GM19397 (cell line): ENCODE data around the gene SDK1.

Experiments used
- ATAC-seq: cut with Tn5 transposase; IDR thresholded peaks from one replicate; pipeline ENCODE4 v1.9.1; 2021; ENCODE audit warnings: mild to moderate bottlenecking, moderate library complexity; ENCODE audit not compliant: unreplicated experiment

Gene SDK1

DNA sequence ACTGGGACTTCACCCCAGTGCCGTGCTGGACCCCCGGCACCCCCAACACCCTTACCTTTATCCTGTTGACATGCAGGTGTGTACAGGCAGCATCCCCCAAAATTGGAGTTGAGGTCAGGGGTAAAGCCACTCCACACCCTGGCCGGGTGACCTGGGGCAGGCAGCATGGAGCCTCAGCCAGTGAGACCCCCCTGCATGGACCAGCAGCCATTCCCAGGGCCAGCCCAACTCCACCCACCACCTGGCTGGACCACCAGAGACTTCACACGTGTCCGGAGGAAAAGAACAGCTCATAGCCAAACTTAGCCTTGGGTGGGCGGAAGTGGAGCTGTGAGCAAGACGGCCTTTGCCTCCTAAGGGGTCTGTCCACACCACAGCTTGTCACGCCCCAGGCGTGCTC, 968.0 kb downstream of the SDK1 start:
- ATAC-seq = no peak

DNA sequence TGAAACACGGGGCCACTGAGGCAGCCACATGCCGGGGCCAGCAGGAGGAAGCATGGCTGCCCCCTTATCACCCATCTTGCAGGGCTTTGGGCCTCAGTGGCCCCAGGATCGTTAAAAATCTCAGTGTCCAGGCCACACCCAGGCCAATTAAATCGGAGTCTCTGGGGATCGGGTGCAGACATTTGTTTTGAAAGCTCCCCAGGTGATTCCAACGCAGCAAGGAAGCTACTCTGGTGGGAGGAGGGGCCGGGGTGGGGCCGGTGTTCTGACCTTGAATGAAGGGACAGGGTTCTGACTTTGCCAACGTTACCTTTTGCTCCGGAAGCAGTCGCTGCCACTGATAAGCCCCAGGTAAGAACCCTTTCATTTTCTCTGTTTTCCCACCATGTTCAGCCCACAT, 968.7 kb downstream of the SDK1 start:
- ATAC-seq = no peak

DNA sequence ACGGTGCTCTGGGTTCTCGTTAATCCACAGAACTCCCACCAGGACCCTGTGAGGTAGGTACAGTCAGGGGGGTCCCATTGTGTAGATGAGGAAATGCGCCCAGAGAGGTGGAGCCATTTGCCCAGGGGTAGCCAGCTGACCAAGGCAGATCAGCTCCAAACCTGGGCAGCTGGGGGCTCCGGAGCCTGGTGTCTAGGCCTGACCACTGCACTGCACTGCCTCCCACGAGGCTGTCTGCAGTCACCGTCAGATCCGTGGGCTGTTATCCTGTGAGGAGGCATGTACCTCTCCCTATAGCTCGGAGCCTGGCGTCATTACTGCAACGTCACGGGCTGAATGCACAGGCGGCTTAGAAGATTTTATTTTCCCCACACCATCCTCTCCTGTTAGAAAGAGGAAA, 969.2 kb downstream of the SDK1 start:
- no peak for ATAC-seq

DNA sequence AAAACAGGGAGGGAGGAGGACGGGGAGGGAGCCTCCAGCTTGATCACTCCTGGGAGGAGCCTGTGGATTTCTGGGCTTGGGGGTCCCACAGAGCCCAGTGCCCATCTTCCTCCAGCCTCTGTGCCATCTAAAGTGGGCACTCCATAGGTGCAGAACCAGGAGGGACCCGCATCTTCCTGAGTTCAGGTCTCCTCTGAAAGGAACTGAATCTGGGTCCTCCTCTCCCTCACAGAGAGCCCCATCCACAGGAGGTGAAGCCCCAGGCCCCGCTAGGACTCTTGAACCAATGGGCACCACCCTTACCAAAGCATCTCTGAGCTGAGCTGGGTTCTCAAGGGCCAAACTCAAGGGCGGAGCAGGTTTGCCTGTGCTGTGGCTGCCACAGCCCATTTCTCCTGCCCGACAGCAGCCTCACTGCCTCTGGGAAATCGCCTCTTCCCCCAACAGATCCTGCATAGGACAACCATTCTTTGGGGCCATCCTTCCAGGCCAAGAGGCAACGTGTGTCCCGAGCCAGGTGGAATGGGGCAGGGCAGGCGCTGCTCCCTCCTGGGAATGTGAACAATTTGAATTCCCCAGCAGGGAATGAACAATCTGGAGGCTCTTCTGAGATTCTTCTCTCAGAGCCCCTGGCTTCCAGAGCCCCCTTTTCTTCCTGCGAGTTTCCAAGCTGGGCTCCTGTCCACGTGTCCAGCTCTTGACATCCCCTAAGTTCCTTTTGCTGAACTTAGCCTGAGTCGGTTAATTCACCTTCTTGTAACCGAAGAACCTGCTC, 970.1 kb downstream of the SDK1 start:
- ATAC-seq = no peak

DNA sequence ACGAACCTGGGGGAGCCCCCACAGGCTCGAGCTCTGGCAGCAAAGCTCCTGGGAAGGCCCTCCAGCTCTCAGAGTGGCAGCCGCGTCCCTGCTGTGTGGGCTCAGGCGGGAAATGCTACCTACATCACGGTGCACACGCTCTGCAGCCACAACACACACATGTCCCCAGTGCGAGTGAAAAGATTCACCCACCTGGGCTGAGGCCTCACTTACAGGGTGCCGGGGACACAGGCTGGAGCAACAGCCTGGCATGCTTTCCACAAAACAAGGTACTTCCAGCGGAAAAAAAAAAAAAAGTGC, 970.6 kb downstream of the SDK1 start:
- no peak for ATAC-seq

DNA sequence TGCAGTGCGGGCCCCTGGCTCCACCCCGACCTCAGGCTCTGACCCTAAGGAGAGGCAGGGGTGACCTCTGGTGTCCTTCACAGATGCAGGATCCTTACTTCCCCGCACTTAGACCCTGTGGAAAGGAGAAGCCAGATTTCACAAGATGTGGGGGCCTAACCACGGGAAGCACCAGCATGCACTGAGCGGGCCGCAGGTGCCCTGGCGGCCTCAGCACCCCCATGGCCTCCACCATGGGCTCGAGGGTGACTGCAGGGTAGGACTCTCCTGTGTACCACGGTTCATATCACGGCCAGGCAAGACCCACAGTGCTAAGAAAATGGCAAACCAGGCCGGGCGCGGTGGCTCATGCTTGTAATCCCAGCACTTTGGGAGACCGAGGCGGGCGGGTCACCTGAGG, 971.1 kb downstream of the SDK1 start:
- no peak for ATAC-seq

DNA sequence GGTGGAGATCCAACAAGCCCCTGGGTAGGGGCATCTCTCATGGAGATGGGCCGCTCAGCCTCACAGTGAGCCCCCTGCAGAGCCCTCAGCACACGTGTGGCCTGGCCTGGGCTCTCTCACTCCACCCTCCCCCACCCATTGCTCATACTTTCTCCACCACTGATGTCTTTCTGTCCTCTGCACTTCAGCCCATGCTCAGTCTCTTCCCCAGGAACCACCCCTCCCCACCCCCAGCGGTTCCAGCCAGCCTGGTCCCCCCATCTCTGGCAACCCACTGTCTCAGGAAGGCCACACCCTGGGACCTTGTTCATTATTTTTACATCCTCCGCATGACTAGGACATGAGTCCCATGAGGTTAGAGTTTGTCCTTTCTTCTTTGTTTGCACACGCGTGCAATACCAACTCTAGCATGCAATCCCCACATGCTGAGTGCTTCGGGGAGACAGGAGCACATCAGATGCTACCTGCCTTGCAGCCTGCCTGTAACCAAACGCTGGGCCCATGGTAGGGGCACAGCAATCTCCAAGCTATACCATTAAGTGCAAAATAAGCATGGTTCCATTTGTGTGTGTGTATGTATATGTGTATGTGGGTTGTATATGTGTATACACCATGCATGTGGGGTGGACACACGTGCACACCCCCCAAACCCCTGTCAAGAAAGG, 972.6 kb downstream of the SDK1 start:
- ATAC-seq = no peak

DNA sequence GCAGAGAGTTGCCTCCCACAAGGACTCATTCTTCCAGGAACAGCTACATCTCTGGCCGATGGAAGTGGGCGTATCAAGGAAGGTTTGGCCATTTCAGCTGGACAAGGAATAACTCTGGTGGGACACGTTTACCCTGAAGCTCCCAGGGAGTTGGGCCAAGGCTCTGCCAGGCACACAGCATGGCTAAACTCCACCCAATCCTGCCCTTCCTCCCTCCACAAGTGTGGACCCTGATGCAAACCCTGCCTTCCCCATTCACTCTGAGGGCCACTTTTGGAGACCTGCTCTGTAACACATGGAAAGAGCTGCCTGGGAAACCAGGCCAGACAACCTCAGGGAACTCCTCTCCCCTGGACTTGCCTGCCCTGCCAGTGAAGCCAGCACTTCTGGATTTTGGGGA, 973.2 kb downstream of the SDK1 start:
- ATAC-seq = no peak

DNA sequence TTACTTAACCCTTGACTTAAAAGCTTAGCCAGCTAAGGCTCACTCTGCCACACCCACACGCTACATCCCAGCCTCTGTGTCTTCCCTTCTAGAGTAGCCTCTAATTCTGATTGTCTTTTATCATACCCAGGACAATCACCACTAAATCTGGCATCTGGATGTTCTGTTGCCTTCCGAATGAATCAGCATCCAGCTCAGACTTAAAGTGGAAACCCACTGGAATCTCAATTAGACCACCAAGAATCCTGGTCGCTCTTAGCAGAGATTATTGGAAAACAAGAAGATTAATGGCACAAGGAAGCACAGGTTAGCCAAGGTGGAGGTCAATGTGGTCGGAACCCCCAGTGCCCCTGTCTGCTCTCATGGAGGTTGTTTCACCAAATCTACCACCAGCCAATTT, 976.9 kb downstream of the SDK1 start:
- ATAC-seq = no peak

DNA sequence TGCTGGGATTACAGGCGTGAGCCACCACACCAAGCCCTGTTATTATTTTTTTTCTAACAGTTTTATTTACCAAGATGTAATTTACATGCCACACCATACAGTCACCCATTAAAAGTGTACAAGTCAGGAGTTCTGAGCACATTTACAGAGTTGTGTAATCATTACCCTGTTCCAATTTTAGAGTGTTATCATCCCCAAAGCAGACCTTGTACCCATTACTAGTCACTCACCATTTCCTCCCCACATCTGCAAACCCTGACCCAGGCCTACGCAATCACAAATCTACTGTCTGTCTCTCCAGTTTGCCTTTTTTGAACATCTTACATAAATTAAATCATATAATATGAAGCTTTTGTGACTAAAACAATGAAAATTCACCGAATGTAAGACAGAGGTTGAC, 978.2 kb downstream of the SDK1 start:
- no peak for ATAC-seq

DNA sequence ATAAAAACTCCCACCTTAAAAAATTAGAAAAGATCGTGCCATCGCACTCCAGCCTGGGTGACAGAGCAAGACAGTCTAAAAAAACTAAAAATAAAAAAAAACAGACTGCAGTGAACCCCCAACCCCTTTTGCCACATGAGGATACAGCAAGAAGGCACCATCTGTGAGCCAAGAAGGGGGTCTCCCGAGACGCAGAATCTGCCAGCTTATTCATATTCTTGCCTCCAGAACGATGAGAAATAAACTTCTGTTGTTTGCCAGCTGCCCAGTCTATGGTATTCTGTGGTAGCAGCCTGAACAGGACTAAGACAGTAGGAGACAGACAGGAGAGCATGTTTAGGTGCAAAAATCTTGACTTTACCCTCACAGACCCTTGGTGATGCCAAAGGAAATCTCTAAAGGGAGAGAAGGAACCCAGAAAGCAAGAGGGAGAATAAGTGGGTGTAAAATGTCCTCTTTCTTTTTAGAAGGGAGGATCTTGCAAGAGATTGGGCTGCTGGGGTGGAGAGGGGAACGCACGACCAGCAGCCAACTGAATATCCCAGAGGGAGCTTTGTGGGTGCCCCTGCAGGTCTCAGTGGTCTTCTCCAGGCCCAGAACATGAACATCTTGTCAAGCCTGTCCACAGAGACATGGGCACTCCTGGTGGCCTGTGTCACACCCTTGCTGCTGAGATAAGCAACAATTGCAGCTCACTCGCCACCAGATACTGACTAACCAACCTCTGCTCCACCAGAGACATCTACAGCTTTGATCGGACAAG, 980.4 kb downstream of the SDK1 start:
- ATAC-seq = no peak

DNA sequence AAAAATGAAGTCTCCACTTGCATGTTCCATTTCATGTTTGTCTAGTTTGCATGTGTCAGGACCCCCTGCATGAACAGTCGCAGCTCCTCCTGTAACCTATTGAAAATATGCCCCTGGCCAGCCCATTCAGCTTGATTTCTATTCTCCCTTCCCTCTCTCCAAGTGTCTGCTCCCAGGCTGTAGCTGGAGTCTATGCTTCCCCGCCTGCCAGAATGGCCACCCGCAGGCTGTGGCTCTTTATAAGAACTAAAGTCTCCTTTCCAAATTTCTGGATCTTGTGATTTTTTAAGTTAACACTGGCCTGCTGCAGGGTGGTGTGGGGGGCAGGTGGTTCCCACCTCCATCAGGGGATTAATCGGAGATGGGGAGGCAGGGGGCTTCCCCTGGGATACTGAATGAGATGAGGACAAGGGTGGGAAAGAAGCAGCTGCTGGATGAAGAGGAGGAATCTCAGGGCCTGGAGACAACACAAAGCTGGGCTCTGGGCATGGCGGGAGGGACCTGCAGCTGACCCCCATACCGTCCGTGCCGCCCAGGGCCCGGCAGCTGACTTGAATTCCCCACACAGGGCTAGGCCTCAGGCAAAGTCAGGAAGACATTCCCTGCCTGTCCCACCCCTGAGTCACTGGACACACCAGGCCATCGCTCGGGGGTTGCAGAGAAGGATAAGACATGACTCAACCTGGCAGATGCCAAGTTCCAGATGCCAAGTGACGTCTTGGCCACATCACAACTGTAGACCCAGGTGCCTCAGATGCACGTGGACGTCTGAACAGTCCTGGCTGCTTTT, 981.6 kb downstream of the SDK1 start:
- ATAC-seq = no peak

DNA sequence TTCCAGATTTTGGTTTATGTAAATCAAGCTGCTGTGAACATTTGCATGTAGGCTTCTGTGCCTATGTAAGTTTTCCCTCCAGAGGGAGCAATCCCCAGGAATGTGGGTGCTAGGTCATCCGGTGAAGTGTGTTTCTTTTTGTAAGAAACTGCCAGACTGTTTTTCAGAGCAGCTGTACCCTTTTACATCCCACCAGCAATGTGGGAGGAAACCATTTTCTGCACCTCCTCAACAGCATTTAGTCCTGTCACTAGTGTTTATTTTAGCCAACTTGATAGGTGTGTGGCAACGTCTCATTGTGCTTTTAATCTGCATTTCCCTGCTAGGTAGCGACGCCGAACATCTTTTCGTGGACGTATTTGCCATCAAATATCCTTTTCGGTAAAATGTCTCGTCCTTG, 985.3 kb downstream of the SDK1 start:
- ATAC-seq = no peak

DNA sequence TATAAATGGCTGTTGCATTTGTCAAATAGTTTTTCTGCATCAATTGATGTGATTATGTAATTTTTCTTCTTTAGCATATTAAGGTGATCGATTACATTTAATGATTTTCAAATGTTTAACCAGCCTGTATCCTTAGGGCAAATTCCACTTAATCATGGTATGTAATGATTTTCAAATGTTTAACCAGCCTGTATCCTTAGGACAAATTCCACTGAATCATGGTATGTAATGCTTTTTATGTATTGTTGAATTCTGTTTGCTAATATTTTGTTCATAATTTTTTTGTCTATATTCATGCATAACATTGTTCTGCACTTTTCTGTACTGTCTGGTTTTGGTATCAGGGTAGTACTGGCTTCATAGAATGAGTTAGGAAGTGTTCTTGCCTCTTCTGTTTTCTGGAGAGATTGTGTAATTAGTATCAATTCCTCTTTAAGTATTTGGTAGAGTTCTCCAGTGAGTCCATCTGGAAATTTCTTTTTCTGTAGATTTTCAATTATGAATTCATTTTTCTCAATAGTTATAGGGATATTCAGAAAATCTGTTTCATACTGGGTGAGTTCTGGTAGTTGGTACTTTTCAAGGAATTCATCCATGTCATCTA, 987.8 kb downstream of the SDK1 start:
- no peak for ATAC-seq

DNA sequence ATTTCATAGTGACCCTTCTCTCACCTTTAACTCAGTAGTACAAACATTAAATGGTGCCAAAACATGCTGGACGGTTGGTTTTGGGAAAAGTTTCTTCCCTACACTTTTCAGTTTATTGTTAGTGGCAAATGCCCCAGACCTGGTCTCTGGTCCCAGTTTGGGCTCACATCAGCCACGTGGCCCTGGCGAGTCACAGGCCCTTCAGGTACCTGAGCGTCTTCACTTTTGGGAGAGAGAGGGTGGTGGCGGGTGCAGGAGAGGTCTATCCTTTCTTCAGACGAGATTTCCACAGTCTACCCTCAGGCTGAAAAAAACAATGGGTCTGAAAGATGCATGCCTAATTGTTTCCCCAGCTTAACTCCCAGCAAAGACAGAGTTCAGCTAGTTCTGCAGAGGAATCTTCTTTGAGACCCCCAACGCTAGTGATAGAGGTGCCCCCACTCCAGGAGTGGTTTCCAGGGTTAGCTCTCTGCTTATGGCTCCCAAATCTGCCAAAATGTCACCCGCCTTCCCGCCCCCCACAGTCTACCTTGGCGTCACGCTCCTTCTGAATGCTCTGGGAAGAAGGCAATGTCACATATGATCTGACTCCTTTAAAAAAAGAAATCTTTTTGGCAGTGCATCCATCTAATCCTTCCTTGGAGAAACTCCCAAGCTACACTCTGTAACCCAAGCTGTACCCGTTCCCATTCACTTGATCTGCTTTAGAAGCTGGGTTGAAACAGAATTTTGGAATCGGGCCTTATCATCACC, 996.3 kb downstream of the SDK1 start:
- ATAC-seq = no peak

DNA sequence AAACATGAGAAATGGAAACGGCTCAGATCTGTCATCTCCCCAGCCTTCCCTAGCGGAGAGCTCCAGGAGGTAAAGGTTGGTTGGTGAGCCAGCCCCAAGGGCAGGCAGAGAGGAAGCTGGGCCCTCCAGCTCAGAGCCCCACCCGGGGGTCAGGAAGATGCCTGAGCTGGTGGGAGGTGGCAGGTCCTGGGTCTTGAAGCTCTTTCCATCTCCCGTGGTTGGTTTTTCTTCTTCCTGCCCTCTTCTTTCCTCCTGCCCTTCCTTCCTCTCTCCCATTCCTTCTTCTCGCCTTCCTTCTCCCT, 996.8 kb downstream of the SDK1 start:
- ATAC-seq = no peak

DNA sequence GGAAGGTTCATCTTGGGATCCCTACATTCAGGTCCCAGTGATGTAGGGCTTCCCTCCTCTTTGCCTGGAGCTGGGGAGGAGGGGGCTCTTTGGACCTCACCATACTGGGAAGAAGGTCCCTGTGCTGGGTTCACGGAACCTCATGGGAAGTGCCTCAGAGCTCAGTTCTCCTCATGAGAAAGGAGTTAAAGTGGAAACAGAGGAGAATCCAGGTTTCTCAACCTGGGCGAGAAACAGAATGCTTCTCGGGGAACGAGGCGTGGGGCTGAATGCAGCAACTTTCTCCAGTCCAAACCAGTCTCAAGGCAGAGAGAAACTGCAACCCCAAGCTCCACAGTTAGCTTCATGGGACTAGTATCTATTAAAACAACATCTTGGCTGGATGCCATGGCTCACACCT, 998.4 kb downstream of the SDK1 start:
- ATAC-seq = no peak

DNA sequence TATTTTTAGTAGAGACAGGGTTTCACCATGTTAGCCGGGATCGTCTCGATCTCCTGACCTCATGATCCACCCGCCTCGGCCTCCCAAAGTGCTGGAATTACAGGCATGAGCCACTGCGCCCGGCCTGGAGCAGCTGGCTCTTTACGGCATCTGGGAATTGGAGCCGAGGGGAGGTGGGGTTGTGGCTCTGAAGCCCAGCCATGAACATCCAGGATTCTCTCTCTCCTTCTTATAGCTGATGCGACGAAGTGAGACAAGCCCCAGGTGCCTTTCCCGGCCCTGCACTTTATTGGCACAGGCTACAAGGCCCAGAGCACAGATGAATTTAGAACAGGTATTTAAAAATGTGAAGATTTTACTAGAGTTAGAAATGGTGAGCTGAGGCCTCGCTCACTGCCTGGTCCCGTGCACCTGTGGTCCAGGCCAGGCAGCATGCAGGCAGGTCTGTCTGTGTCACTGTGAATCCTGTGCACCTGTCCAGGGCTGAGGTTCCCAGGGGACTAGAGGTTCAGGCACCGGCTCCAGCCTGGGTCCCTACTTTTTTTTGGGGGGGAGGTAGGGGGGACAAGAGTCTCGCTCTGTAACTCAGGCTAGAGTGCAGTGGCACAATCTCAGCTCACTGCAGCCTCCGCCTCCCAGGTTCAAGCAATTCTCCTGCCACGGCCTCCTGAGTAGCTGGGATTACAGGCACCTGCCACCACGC, 1001.3 kb downstream of the SDK1 start:
- no peak for ATAC-seq

DNA sequence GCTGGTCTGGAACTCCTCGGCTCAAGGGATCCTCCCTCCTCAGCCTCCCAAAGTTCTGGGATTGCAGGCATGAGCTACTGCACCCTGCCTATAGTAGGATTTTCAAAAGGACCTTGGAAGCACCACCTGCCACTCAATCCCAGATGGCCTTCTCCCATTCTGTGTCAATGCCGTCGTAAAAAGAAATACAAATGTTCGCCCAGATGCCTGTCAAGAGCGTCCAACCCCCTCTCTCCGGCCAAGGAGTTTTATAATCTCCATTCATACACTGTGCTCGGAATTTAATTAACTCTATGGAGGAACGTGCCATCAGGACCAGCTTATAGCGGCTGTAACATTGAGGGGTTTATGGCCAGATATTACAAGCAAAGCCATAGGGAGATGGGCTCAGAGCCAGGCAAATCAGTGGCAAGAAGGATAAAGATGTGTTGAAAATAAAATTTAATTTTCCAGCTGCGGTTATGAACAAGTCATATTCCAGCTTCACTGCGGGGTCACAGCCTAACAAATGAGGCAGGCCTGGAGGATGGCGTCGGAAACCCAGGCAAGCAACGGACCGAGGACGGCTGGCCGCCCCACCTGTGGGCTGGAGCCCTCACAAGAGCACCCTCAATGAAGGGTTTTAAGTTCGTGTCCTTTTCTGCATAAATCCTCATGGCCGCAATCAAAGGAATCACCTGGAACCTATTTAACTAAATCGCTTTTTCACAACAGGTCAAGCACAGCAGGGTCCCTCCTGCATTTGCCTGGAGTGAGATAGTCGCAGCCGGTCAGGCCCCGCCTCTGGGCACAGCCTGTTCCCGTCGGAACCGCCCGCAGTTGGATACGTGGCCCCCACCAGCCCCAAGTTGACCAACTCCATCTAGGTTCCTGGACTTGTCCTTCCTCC, 1006.5 kb downstream of the SDK1 start:
- ATAC-seq = no peak
